LoVo (cell line): ENCODE data around the gene OSBPL5.

Experiments used
- DNase-seq: peaks from one replicate; pipeline ENCODE4 v3.0.0-alpha.2; 2016; ENCODE audit warnings: low spot score

The OSBPL5 gene, protein sequence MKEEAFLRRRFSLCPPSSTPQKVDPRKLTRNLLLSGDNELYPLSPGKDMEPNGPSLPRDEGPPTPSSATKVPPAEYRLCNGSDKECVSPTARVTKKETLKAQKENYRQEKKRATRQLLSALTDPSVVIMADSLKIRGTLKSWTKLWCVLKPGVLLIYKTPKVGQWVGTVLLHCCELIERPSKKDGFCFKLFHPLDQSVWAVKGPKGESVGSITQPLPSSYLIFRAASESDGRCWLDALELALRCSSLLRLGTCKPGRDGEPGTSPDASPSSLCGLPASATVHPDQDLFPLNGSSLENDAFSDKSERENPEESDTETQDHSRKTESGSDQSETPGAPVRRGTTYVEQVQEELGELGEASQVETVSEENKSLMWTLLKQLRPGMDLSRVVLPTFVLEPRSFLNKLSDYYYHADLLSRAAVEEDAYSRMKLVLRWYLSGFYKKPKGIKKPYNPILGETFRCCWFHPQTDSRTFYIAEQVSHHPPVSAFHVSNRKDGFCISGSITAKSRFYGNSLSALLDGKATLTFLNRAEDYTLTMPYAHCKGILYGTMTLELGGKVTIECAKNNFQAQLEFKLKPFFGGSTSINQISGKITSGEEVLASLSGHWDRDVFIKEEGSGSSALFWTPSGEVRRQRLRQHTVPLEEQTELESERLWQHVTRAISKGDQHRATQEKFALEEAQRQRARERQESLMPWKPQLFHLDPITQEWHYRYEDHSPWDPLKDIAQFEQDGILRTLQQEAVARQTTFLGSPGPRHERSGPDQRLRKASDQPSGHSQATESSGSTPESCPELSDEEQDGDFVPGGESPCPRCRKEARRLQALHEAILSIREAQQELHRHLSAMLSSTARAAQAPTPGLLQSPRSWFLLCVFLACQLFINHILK

DNA sequence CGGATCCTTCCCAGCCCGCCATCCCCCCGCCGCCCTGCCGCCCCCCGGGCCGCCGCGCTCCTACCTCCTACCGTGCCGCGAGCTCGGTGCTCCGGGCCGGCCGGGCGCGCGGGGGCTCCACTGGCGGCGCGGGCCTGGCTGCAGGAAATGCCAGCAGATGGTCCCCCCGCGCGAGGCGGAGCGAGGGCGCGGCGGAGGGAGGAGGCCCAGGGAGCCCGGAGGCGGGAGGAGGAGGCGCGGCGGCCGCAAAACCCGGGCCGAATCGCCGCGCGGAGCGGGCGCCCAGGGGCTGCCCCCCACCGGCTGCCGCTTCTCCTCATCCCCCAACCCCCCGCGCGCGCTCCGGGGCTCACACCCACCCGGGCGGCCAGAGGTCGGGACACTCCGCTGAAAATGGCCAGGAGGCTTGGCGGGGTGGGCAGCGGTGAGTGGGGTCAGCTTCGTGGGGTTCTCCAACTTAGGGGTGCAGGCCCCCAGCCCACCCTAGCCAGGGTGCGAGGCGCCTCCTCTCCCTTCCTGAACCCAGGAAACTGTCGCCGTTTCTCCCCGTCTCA, at the start of gene OSBPL5:
Gene OSBPL5, minus strand, starts transcription at position 159 of the 554 bp plus-strand sequence. CDS start 36,162 bp downstream, outside the sequence.
- DNase-seq = peak; percentile 64

DNA sequence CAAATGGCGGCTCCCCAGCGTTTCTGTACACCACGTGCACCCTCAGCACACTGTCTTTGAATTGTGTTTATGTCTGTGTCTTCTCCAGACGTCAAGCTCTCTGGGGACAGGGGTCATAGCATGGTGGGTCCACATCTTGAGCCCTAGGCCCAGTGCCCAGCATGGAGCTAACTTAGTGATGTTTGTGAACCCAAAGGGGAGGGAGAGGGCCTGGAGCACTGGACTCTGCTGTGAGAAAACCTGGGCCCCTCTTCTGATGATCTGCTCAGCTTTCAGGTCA, 49.2 kb upstream of the OSBPL5 start:
- no peak for DNase-seq

DNA sequence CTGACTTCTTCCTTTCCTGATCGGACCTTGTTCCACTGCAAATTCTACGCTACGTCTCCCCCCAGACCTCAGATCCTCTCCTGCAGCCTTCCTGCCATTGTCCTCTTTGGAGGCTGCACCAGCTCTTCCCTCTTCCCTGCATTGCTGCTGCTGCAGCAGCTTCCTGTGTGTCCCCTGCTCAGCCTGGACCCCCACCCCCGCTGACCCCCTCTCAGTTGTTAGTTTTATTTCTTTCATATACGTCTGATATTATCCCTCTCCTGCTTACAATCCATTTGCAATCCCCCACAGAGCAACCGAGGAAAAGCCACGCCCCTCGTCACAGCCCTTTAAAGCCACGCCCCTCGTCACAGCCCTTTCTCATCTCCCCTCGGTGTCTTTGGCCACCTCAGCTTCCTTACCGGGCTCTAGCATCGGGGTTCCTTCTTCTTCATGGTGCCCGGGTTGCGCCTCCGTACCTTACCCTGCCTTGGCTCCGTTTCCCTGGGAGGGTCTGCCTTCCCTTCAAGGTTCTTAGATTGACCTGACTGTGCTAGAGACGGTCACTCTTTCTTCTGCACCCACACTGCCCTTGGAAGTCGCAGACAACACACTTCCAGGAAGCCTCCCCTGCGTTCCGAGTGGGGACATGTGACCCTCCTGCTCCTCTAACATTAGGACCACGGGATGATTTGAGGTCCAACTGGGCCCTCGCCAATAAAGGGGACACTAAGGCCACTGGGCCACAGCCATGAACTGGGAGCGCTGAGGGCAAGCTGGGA, 48.7 kb upstream of the OSBPL5 start:
- DNase-seq = no peak

DNA sequence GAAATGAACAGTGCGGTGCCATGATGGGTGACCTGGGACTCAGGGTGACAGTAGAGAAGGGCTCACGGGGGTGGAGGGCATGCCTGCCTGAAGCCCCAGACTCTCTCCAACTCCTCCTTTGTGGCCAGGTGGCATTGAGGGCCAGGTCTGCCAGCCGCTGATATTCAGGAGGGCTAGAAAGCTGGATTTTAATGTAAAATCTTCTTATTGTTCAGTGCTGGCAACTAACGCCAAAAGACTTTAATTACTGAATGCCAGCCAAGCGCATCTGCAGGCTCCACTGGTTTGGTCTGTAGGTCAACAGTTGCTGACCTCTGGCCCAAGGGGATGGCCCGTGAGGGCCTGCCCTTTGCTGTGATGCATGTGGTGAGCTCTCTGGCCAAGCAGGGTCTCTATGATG, 43.2 kb upstream of the OSBPL5 start:
- no peak for DNase-seq

DNA sequence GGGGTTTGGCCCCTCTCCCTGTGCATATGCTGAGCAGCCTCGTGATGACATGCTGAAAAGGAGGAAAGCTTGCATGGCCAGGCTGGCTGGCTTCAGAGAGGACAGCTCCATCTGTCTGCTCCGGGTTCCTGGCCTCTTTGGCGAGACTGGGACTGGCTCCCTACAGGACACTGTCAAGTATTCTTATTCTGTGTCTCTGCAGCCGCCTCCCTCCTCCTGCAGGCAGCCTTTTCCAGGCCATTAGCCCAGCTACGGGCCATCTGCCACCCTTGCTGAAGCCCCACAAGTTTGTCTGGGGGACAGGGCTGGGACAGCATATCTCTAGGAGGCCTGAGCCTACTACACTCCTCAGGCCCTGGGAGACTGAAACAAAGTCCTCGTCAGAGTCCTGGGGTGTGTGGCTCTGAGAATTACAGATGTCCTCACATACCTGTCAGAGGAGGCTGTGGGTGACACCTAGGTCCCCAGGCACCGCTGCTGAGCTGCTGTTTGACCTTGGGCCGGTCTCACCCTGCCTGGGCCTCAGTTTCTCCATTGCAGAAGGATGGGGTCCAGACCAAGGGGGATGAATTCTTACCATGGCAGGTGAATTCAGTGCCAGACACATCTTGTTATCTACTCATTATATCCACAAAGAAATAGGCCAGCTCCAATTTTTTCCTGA, 42.5 kb upstream of the OSBPL5 start:
- DNase-seq = no peak

DNA sequence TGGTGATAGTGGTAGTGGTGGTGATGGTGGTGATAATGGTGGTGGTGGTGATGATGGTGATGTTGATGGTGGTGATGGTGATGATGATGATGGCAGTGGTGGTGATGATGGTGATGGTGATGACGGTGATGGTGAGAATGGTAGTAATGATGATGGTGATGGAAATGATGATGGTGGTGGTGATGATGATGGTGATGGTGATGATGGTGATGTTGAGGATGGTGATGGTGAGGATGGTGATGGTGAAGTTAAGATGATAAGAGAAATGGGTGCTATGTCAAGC, 41.8 kb upstream of the OSBPL5 start:
- DNase-seq = no peak

DNA sequence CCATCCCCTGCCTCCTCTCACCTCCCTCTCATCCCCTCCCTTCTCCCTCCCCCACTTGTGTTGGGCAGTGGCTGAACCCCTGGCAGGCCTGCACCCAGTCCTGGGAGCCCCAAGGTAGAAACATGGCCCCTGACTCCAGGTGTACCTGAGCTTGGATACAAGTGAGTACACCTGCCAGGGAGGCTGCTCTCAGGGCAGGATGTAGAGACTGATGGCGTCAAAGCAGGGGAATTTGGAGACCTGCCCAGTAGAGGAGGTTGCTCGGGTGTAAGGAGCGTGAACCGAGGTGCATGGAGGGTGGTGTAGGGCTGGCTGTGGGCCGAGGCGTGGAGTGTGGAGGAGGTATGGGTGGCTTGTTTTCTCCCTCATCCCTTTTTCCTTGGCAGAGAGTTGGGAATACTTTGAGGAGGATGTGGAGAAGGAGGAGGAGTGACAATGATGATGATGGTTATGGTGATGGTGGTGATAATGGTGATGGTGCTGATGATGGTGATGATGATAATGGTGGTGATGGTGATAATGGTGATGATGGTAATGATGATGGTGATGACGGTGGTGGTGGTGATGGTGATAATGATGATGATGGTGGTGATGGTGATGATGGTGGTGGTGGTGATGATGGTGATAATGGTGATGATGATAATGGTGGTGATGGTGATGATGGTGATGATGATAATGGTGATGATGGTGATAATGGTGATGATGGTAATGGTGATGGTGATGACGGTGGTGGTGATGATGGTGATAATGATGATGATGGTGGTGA, 41.2 kb upstream of the OSBPL5 start:
- no peak for DNase-seq

DNA sequence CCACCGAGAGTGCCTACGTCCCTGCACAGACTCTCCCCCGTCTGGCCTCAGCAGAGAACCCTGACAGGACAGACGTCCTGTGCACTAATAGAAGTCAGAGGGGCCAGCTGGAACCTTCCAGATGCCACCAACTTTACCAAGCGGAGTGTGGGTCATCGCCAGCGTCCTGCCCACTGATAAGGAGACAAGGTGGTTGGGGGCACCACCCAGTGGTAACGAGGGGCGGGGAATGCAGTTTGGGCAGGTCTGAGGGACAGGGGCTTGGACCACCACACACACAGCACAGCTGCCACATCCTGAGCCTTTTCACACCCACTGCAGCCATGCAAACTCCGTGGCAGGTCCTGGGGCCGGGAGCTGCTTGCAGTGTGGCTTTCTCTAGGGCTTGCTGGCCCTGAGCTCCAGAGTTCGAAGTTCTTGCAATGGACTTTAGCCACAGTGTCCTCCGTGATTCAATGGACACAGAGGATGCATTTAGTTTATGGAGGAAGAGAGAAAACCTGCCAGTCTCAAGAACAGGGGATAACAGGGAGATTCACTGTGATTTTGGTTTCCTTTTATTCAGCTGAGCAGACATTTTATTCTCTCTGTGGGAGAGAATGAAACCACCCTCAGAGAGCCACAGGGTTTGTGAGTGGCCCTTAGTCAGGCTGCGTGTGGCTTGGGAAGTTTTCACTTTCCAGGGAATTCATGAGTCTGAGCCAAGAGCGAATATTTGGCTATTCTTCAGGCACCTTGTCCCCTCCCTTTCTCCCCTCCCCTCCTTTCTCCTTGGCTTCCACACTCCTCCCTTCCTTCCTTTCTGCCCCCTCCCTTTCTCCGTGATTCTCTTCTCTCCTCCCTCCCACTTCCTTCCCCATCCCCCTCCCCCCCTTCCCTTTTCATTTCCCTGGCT, 40.4 kb upstream of the OSBPL5 start:
- no peak for DNase-seq

DNA sequence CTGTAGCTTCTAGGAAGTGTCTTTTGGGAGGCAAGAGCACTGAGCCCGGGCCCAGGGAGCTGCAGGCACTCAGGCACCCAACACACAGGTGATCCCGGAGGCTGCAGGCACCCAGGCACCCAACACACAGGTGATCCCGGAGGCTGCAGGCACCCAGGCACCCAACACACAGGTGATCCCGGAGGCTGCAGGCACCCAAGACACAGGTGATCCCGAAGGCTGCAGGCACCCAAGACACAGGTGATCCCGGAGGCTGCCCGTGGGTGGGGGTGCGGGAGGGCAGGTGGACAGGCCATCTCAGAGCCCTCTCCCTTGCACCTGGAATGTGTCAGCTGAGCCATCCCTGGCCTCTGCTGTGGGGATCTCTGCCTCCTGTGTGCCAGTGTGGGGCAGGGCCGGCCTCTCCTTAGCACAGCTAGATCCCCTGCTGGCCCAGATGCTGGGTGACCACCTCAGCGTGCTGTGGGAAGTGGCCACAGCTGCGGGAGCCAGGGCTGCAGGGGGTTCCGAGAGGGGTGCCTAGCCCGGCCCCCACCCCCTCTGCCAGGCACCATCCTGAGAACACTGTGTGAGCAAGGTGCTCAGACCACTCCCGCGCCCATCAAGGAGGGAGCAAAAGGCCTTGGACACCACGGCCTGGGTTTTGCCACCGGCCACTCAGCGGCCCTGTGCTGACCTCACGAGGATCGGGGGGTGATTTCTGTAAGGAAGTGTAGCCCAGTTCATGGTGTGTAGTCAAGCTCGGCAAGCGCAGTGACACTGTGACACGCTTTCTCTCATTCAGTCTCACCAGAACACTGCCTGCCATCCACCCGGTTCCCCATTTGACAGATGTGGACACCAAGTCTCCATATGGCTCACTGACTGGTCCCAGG, 39.3 kb upstream of the OSBPL5 start:
- no peak for DNase-seq

DNA sequence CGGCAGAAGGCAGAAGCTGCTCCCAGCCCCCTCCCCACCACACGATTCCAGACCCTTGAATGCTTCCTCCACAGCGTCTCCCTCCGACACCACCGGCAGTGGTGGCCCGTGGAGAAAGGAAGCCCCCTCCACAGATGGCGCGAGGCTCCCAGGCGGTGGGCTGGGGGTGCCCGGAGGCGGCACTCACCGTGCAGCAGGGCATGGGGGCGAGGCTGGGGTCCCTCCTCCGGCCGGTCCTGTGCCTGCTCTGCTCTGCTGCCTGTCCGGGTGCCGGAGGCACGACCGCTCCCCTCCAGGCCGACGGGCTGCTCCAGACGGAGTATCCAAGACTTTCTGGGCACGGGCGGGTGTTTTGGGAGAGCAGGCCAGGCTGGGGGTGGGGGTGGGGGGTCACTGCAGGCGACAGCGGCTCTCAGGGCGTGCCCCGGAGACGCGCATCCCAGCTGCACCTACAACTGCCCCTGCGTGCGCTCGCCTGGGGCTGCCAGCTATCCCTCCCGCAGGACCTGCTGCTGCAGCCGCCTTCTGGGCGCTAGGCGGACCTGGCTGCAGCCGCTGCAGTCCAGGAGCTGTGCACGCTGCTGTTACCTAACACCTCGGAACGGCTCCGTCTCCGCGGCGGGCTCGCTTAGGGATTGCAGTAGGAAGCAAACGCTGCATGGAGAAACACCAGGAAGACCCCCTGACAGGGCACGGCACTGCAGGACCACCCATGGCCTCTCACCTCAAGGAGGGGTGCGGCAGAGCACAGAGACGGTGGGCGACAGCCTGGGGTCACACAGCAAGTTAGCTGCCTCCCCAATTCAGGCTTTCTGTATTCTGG, 38.3 kb upstream of the OSBPL5 start:
- no peak for DNase-seq

DNA sequence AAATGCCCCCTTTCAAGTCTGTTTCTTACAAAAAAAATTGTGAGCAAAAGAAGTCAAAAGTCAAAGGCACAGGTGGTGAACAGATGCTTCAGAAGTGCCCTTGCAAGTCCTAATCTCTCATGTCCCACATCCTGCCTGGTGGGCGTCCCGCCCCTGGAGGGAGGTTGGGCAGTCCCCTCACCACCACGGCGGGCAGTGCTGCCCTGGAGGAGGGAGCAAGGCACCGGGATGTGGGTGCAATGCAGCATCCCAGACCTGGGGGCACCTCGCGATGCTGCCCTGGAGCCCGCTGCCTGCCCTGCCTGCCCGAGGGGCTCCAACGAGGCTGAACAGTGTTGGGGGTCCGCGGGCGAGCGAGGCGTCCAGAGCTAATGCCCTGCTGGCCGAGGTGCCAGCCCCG, 37.6 kb upstream of the OSBPL5 start:
- no peak for DNase-seq

DNA sequence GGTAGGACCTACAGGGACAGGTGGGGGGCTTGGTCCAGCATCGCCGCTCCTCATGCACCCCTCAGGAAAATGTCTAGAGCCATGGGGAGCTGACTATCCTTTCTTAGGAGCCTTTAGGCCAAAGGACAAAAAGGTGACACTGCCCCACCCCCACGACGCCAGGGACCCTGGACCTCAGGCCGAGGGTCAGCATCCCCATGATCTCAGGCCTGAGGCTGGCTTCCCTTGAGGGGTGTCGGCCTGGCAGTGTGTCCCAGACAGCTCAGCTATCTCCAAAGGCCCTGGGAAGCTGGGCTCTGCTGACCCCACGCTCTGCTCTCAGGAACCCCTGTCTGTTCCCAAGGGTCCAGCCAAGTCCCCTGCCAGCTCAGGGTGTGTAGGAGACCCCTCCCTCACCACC, 37.2 kb upstream of the OSBPL5 start:
- DNase-seq = no peak

DNA sequence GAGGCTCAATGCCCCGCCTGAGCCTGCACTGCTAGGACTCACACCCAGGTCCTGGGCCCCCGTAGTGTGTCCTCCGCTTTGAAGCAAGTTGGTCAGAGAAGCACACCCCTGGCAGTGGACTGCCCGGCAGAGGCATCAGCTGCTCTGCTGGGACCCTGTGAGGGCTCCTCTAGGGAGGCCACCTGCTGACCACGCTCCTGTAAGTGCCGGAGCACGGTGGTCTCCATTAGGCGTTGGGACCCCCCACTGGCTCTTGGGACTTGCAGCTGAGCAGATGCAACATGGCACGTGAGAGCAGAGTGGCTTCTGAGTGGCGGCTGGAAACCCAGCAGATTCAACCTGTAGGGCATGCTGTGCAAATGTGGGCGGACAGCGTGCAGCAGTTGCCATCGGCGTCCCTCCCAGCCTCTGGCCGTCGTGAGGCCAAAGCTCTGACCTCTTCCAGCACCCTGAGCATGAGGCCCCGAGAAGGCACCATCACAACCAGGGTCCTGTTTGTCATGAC, 36.6 kb upstream of the OSBPL5 start:
- DNase-seq = no peak

DNA sequence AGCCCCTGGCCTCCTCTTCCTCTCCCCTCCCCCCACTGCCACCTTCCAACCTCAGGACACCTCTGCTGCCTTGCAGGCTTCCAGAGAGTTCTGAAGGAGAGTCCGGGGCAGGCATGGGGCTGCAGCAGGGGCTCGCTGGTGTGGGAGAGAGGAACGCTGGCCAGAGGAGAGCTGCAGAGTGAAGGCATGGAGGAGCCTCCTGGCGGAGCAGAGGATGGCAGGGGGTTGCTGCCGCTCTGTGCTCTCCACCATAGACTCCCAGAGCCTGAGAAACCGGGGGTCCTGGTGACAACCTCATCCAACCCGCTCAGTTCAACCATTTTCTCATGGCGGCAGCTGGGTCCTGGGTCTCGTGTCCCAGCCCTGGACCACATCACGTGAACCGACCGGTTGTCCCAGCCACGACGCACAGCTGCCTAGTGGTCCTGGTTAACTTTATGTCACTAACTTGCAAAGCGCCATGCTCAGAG, 36.0 kb upstream of the OSBPL5 start:
- DNase-seq = no peak

DNA sequence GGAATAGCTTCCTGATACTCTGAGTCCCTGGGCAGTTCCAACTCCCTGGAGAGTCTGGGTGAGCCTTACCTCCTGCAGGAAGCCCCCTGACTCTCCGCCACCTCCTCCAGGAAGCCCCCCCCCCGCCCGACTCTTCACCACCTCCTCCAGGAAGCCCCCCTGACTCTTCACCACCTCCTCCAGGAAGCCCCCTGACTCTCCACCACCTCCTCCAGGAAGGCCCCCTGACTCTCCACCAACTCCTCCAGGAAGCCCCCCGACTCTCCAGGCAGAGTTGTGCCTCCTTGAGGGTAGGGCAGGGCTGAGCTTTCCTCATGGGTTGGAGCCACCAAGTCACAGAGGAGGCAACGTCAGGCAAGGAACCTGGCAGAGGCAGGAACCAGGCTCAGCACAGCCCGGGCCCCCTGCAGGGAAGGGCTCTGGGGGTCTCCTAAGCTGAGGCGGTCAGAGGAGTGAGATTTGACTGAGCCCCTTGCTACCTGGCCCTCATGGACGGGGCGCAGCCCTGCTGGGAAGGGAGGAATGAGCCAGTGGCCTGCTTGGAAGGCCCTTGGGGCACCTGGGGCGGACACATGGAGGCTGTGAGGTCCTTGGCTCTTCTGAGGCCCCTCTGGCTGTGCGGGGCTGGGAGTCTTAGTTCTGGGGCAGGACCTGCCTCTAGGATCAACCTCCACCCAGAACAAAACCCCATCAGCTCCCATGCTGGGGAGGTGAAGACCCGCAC, 35.4 kb upstream of the OSBPL5 start:
- DNase-seq = no peak

DNA sequence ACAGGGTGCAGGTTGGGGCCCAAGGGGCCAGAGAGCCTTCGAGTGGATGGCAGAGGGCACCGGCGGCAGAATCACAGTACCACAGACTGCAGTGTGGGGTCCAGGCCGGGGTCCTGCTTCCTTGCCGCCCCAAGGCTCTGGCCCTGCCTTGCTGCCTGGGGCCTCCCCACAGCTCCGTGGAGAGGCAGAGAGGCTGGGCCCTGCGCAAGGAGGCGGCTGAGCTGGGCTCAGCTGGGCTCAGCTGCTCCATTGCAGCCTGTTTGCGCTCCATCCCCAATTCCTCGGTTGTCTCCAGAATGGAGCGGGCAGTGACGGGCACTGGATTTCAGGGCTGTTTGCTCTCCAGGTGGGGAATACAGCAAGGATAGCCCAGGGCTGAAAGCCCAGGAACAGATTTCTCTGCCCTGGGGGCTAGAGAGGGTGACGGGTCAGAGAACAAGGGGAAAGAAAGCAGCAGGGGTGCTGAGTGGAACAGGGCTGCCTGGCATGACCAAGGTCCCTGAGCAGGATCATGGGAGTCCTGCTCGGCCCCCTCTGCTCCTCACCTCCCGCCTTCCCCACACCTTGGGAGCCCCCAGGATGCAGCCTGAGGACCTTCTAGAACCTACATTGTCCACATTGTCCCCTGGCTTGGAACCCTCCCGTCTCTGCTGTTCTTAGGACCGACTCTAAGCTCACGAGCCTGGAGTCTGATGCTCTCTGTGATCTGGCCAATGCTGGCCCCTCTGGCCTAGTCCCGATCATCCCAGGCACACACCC, 34.6 kb upstream of the OSBPL5 start:
- DNase-seq = no peak

DNA sequence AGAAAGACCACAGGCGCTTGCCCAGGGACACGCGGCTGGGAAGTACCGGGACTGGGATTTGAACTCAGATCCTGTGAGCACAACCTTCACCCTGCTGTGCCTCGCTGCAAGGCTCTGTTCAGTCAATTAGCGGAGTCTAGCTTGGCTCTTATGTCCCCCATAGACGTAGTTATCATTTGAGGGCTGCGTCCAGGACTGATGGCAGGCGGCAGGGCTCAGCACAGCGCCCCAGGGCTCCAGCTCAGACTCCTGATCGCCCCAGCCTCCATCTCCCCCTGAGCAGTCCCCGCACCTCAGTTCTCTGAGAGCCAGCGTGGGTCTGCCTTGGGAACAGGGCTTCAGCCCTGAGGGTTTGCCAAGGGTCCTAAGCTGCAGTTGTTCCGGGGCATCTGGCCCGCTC, 33.7 kb upstream of the OSBPL5 start:
- DNase-seq = no peak
